H1 (cell line): ENCODE data around the gene MALT1. TPM values are rescaled to one million over a fixed set of nuclear protein-coding genes. Genes with fewer than 3 reads are reported as not detected.

Source experiments
- BRCA1 ChIP-seq: IDR thresholded peaks from 2 replicates; pipeline ENCODE4 v1.6.1; 2012; ENCODE audit warnings: low read depth, low read length, improper control_type of control experiment
- CHD7 ChIP-seq: fragments of 300-600 bp; sonication (generic); IDR thresholded peaks from 2 replicates; pipeline ENCODE4 v1.7.1; 2012; ENCODE audit warnings: low read length, moderate library complexity, mild to moderate bottlenecking, inconsistent platforms; ENCODE audit not compliant: insufficient replicate concordance
- YY1 ChIP-seq: IDR thresholded peaks from 2 replicates; pipeline ENCODE4 v1.6.1; 2011; ENCODE audit warnings: low read depth, mild to moderate bottlenecking, low read length
- polyA plus RNA-seq, 7 experiments: library from polyadenylated mRNA; depleted of rRNA in 3 of 7; stranded (reverse) in 5 of 7; unstranded in 2 of 7; fragments of >200 nt in 5 of 7; fragments of 200-250 nt in 2 of 7; gene quantifications; 1 replicate in 5 of 7; 2 replicates in 1 of 7; 4 replicates in 1 of 7; pipeline versions ENCODE4 v1.2.1 to v1.2.3, GENCODE V29; 2011 to 2013; ENCODE audit warnings: missing spikeins in 2 of 7, mixed read lengths in 2 of 7
- total RNA-seq: library from RNA; stranded (reverse); fragmentation: NEBNext Ultra II Directional; extraction: Animal tissue kit (Norgen Biotek cat#: 25700); gene quantifications from 2 replicates; pipeline ENCODE4 v1.2.1, GENCODE V29; 2021

The MALT1 gene
- total and polyA plus RNA-seq, 2 of the 8 experiments (the other 6 are each of a cell fraction or from before 2014, with no cell fraction given) = 10.7 to 25.9 TPM

GRCh38 chr18:58781627-58782194, 110.4 kb downstream of the MALT1 start (continued):
- no peak for TF ChIP-seq CHD7
- TF ChIP-seq BRCA1 = no peak
- no peak for TF ChIP-seq YY1
